ENCODE data around the gene SARDH.

Gene SARDH

DNA sequence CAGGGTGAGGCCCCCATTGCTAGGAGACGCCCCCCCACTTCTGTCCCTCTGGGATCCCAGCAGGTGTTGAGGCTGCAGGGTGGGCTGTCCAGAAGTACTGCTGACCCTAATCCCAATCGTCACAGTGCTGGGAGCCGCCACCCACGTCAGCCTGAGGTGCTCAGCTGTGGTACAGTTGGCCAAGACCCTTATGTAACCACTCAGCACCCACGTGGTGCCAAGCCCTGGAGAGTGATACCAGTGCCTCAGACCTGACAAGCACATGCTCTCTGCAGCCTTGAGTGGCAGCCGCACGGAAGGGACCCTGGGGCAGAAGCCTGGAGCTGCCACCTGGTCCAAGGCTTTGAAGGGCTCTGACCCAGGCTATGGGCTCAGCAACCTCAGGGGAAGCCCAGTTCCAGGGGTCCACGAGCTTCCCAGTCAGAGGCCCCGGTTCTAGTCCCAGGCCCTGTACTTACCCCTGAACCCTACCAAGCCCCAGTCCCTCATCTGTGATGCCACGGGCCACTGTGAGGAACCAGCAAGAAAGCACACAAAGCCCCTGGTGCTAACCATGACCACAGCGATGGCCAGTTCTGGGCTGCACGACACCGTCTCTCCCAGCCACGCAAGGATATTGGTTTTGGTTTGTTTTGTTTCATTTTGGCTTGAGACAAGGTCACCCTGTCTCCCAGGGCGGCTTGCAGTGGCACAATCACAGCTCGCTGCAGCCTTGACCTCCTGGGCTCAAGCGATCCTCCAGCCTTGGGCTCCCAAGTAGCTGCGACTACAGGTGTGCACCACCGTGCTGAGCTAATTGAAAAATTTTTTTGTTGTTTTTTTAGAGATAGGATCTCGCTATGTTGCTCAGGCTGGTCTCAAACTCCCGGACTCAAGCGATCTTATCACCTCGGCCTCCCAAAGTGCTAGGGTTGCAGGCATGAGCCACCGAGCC, 51.2 kb downstream of the SARDH start:
- H3K27ac ChIP-seq (ENCODE audit: low read length) = no peak overlapping the region

DNA sequence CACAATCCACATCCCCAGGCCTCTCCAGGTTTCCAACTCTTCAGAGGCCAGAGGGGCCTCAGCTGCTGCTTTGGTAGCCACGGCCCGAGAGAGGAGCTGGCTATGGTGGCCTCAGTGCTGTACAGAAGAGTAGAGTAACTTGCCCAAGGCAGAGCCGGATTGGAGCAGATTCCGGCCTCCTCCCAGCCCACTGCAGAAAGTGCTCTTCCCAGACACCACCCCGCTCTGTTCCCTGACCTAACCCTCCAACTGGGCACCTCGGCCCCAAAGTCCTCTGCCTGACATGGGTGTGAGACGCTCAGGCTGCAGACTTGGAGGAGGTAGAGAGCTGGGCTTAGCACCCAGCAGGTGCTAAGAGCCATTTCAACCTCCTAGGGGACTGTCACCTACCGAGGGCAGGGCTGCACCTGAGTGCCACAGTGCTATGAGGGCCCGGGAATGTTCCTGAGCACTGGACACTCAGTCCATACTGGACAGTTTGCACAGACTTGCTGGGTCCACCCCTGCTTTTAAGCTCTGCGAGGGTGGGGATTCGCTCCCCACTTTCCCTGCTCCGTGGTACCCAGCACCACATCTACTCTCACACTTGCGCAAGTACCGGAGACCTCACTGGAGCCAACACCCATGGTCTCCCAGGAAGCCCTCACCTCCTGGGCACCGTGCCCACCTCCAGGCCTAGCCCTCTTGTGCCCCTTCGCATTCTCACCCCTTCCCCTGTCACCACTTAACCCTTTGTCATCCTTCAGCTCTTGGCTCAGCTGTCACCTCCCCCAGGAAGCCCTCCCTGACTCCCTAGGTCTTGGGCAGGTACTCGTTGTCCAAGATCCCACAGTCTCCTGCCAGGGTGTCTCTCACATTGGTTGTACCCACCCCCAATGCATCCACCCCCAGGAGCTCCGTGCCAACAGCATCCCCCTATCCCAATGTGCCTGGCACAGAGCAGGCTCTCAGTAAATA, 52.2 kb downstream of the SARDH start:
- Histone ChIP-seq H3K9me3 (replicated peaks; ENCODE audit: insufficient read depth, low read length) (no peaks in the 10 kb centered on the region), H3K4me1 (ENCODE audit: low read length) (no peaks in the 10 kb centered on the region), H4K20me1 (ENCODE audit: insufficient read depth, low read length) (no peaks in the 10 kb centered on the region), H3K4me2 (ENCODE audit: low read depth, low read length) (no peak overlapping the region), H3K27me3 (replicated peaks; ENCODE audit: insufficient read depth, low read length) (peaks cover 96% of the 10 kb centered on the region), H3K9ac (ENCODE audit: low read length) (no peak overlapping the region), H3K9me2 (replicated peaks; ENCODE audit: insufficient read depth, low read length) (no peaks in the 10 kb centered on the region), H3K36me3 (replicated peaks; ENCODE audit: insufficient read depth, low read length) (no peaks in the 10 kb centered on the region), H3F3A (ENCODE audit: insufficient read depth, low read length) (no peaks in the 10 kb centered on the region), H3K79me2 (ENCODE audit: low read length) (no peaks in the 10 kb centered on the region), H3K27ac (ENCODE audit: low read length) (no peak overlapping the region), H3K4me3 (ENCODE audit: low read length) (no peak overlapping the region), H2AFZ (ENCODE audit: low read length) (no peak overlapping the region)
- TF ChIP-seq EZH2 (optimal IDR thresholded peaks at IDR 0.05; ENCODE audit: low read depth, low read length) (no peak), EZH2phosphoT487 (IDR thresholded peaks at IDR 0.05; ENCODE audit: low read length) (no peak)
- no peak for DNase-seq

More for the DNA sequence above, 51.2 kb downstream of the SARDH start:
- no peak overlapping the region for H3K4me2 ChIP-seq (ENCODE audit: low read depth, low read length)
- no peak for DNase-seq
- no peaks in the 10 kb centered on the region for H3K9me3 ChIP-seq (replicated peaks; ENCODE audit: insufficient read depth, low read length)
- no peak for TF ChIP-seq CTCF (IDR thresholded peaks at IDR 0.05; ENCODE audit: low read length)
- no peak for TF ChIP-seq EZH2phosphoT487 (IDR thresholded peaks at IDR 0.05; ENCODE audit: low read length)
- TF ChIP-seq EZH2 (optimal IDR thresholded peaks at IDR 0.05; ENCODE audit: low read depth, low read length) = no peak
- H3K9me2 ChIP-seq (replicated peaks; ENCODE audit: insufficient read depth, low read length) = no peaks in the 10 kb centered on the region
- no peaks in the 10 kb centered on the region for H4K20me1 ChIP-seq (ENCODE audit: insufficient read depth, low read length)
- H3K4me1 ChIP-seq (ENCODE audit: low read length) = no peaks in the 10 kb centered on the region
- peaks cover 96% of the 10 kb centered on the region for H3K27me3 ChIP-seq (replicated peaks; ENCODE audit: insufficient read depth, low read length)
- no peak overlapping the region for H3K9ac ChIP-seq (ENCODE audit: low read length)
- H3K36me3 ChIP-seq (replicated peaks; ENCODE audit: insufficient read depth, low read length) = no peaks in the 10 kb centered on the region
- H3K4me3 ChIP-seq (ENCODE audit: low read length) = no peak overlapping the region
- H3K79me2 ChIP-seq (ENCODE audit: low read length) = no peaks in the 10 kb centered on the region
- H2AFZ ChIP-seq (ENCODE audit: low read length) = no peak overlapping the region
- no peaks in the 10 kb centered on the region for H3F3A ChIP-seq (ENCODE audit: insufficient read depth, low read length)

DNA sequence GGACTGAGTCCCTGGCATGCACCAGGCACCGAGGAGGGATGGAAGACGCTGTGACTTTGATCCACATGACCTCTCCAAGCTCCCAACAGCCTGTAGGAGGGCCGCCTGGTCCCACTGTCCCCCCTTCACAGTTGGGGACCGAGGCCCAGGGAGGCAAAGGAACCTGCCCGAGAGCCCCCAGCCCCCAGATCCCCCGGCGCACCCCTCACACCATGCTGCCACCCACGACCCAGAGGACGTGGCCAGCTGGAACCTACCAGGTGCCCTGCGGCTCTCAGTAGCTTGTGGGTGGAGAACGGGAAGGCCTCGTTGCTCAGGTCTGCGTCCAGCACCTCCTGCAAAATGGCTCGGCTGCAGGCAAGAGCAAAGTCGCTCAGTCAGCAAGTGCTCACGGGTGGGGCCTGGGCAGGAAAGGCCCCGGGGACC, 53.2 kb downstream of the SARDH start:
- H4K20me1 ChIP-seq (ENCODE audit: insufficient read depth, low read length) = no peaks in the 10 kb centered on the region
- H3K4me2 ChIP-seq (ENCODE audit: low read depth, low read length) = no peak overlapping the region
- no peak for DNase-seq
- no peaks in the 10 kb centered on the region for H3K36me3 ChIP-seq (replicated peaks; ENCODE audit: insufficient read depth, low read length)
- H3K9ac ChIP-seq (ENCODE audit: low read length) = no peak overlapping the region
- no peaks in the 10 kb centered on the region for H3K9me3 ChIP-seq (replicated peaks; ENCODE audit: insufficient read depth, low read length)
- H3K79me2 ChIP-seq (ENCODE audit: low read length) = no peaks in the 10 kb centered on the region
- no peak overlapping the region for H3K27ac ChIP-seq (ENCODE audit: low read length)
- no peak overlapping the region for H3K4me3 ChIP-seq (ENCODE audit: low read length)
- H3K9me2 ChIP-seq (replicated peaks; ENCODE audit: insufficient read depth, low read length) = no peaks in the 10 kb centered on the region
- no peaks in the 10 kb centered on the region for H3K4me1 ChIP-seq (ENCODE audit: low read length)
- TF ChIP-seq CTCF (IDR thresholded peaks at IDR 0.05; ENCODE audit: low read length) (no peak), EZH2 (optimal IDR thresholded peaks at IDR 0.05; ENCODE audit: low read depth, low read length) (no peak), EZH2phosphoT487 (IDR thresholded peaks at IDR 0.05; ENCODE audit: low read length) (no peak)
- H2AFZ ChIP-seq (ENCODE audit: low read length) = no peak overlapping the region
- no peaks in the 10 kb centered on the region for H3F3A ChIP-seq (ENCODE audit: insufficient read depth, low read length)
- H3K27me3 ChIP-seq (replicated peaks; ENCODE audit: insufficient read depth, low read length) = peaks cover 96% of the 10 kb centered on the region
